Measurements from ENCODE around the gene GLE1.

Gene GLE1

DNA sequence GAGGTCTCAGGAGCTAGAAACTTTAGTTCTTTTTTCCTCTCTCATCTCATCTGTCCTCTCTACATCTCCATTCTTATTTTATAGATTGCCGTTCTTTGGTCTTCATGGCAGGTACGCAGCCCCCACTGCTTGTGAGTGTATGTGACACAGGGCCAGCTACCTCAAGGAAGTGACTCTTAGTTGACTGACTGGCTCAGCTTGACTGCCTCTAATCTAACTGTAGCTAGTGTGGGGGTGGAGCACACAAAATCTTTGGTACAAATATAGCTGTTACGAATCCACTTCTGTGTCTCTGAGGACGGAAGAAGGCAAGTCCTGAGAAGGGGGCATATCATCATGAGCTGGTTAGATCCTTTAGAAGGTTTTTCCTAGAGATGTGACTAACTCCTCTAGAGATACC is 28.1 kb downstream of the GLE1 start:
- no peak overlapping the region for H3K4me3 ChIP-seq (ENCODE audit: low read depth, low read length)
- H3K9me3 ChIP-seq (ENCODE audit: control insufficient read depth, insufficient read depth, low read depth, low read length): no peaks in the 10 kb centered on the region
- ChIA-PET CTCF (interaction anchor here (0.7 kb wide), 2 partner anchors 10 to 18 kb away, joined by 4 to 5 read pairs; no protein-coding TSS in a partner anchor), POLR2A (interaction anchor here (0.7 kb wide), 1 partner anchor 11 kb away, joined by 6 read pairs; no protein-coding TSS in a partner anchor)
- TF ChIP-seq, protein P1, sequence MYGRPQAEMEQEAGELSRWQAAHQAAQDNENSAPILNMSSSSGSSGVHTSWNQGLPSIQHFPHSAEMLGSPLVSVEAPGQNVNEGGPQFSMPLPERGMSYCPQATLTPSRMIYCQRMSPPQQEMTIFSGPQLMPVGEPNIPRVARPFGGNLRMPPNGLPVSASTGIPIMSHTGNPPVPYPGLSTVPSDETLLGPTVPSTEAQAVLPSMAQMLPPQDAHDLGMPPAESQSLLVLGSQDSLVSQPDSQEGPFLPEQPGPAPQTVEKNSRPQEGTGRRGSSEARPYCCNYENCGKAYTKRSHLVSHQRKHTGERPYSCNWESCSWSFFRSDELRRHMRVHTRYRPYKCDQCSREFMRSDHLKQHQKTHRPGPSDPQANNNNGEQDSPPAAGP (tag by site-specific recombination; IDR thresholded peaks at IDR 0.05): no peak
- TF ChIP-seq ZNF791 (tag by site-specific recombination; IDR thresholded peaks at IDR 0.05): no peak
- H3K36me3 ChIP-seq (ENCODE audit: control insufficient read depth in 2 of 2, insufficient read depth in 1 of 2, low read length in 2 of 2): peaks cover 21 to 63% of the 10 kb centered on the region in 2 experiments; a peak in 2 of 3 replicates
- H3K27ac ChIP-seq (ENCODE audit: extremely low read depth, low read depth, low read length): no peak overlapping the region
- H3K4me1 ChIP-seq (ENCODE audit: control insufficient read depth, insufficient read depth, low read length): no peaks in the 10 kb centered on the region

- no peaks in the 10 kb centered on the region for H3K4me1 ChIP-seq (ENCODE audit: control insufficient read depth, insufficient read depth, low read length)
- POLR2A ChIA-PET: interaction anchor here (0.5 to 2.1 kb wide), 2 partner anchors 12 to 419 kb away, joined by 5 to 12 read pairs; partner anchors contain the start of gene SPTAN1
- TF ChIP-seq ZNF664 (tag by site-specific recombination; IDR thresholded peaks at IDR 0.05) (no peak), TCF7L2 (IDR thresholded peaks at IDR 0.05; ENCODE audit: borderline replicate concordance, low read depth, low read length) (no peak), ZNF221 (tag by site-specific recombination; IDR thresholded peaks at IDR 0.05; ENCODE audit: borderline replicate concordance) (no peak), SCRT1 (tag by site-specific recombination; IDR thresholded peaks at IDR 0.05; ENCODE audit: borderline replicate concordance) (no peak), ZNF670 (tag by site-specific recombination; IDR thresholded peaks at IDR 0.05; ENCODE audit: low read depth) (no peak), ZNF266 (tag by site-specific recombination; IDR thresholded peaks at IDR 0.05; ENCODE audit: low read depth) (no peak), ZNF202 (tag by site-specific recombination; IDR thresholded peaks at IDR 0.05; ENCODE audit: borderline replicate concordance) (no peak), ZNF112 (tag by site-specific recombination; IDR thresholded peaks at IDR 0.05) (no peak), ZNF350 (tag by site-specific recombination; IDR thresholded peaks at IDR 0.05) (no peak), RBAK (tag by site-specific recombination; IDR thresholded peaks at IDR 0.05) (no peak), ZNF560 (tag by site-specific recombination; IDR thresholded peaks at IDR 0.05; ENCODE audit: borderline replicate concordance) (no peak), ZNF473 (tag by site-specific recombination; IDR thresholded peaks at IDR 0.05) (no peak), ZNF37A (tag by site-specific recombination; IDR thresholded peaks at IDR 0.05) (no peak), ZNF837 (tag by site-specific recombination; IDR thresholded peaks at IDR 0.05) (no peak), ZNF423 (tag by site-specific recombination; IDR thresholded peaks at IDR 0.05) (no peak), ZSCAN4 (tag by site-specific recombination; IDR thresholded peaks at IDR 0.05) (no peak), ZNF146 (tag by site-specific recombination; IDR thresholded peaks at IDR 0.05) (no peak), ELK4 (IDR thresholded peaks at IDR 0.05; ENCODE audit: borderline replicate concordance, low read depth, low read length) (no peak), ZNF366 (tag by site-specific recombination; conservative IDR thresholded peaks at IDR 0.05) (no peak)
- TF ChIP-seq, protein P2, sequence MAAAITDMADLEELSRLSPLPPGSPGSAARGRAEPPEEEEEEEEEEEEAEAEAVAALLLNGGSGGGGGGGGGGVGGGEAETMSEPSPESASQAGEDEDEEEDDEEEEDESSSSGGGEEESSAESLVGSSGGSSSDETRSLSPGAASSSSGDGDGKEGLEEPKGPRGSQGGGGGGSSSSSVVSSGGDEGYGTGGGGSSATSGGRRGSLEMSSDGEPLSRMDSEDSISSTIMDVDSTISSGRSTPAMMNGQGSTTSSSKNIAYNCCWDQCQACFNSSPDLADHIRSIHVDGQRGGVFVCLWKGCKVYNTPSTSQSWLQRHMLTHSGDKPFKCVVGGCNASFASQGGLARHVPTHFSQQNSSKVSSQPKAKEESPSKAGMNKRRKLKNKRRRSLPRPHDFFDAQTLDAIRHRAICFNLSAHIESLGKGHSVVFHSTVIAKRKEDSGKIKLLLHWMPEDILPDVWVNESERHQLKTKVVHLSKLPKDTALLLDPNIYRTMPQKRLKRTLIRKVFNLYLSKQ (tag by site-specific recombination; IDR thresholded peaks at IDR 0.05; ENCODE audit: borderline replicate concordance): no peak
- H3K9me3 ChIP-seq (ENCODE audit: control insufficient read depth, insufficient read depth, low read depth, low read length): no peaks in the 10 kb centered on the region
- no peak overlapping the region for H3K27ac ChIP-seq (ENCODE audit: extremely low read depth, low read depth, low read length)
- CTCF ChIA-PET: interaction anchor here (1.0 kb wide), 1 partner anchor 274 kb away, joined by 4 read pairs; no protein-coding TSS in a partner anchor
- H3K4me3 ChIP-seq (ENCODE audit: low read depth, low read length): no peak overlapping the region
- peaks cover 24 to 62% of the 10 kb centered on the region in 2 experiments; a peak in 2 of 3 replicates for H3K36me3 ChIP-seq (ENCODE audit: control insufficient read depth in 2 of 2, insufficient read depth in 1 of 2, low read length in 2 of 2)
Measured at GRCh38 chr9:128540634-128541360, 36.3 kb downstream of the GLE1 start.

Measured in HEK293 (cell line).